Testis (tissue), 3 donors: ENCODE measurements around the gene ZFYVE28. TPM values are rescaled to one million over a fixed set of nuclear protein-coding genes. Genes with fewer than 3 reads are reported as not detected.

ENCODE experiments used
- DNase-seq: peaks from one replicate; pipeline ENCODE4 v3.0.0-alpha.2; 2019
- H3K27ac ChIP-seq, 2 donors: fragments of 200-600 bp; sonication (generic); one replicate each; pipeline ENCODE4 v1.5.1; 2019
- H3K27me3 ChIP-seq: fragments of 200-600 bp; sonication (generic); one replicate; pipeline ENCODE4 v1.5.1; 2019
- H3K36me3 ChIP-seq: fragments of 200-600 bp; sonication (generic); one replicate; pipeline ENCODE4 v1.5.1; 2017; ENCODE audit warnings: low read depth; ENCODE audit errors: missing control alignments
- H3K4me1 ChIP-seq: fragments of 200-600 bp; sonication (generic); one replicate; pipeline ENCODE4 v1.5.1; 2019
- H3K4me3 ChIP-seq, 2 donors: fragments of 200-600 bp; sonication (generic); one replicate each; pipeline ENCODE4 v1.5.1; 2017 to 2019
- H3K9me3 ChIP-seq: fragments of 200-600 bp; sonication (generic); one replicate; pipeline ENCODE4 v1.5.1; 2017
- POLR2A ChIP-seq: fragments of 450-650 bp; IDR thresholded peaks from one replicate; pipeline ENCODE4 v1.6.1; 2017; ENCODE audit warnings: antibody characterized with exemption, mild to moderate bottlenecking, moderate library complexity
- WGBS, 2 donors: methylation state at CpG; one replicate each; pipeline ENCODE4 v1.1.5; 2018; 5-methylcytosine and 5-hydroxymethylcytosine counted together
- intact Hi-C: fragments of 100-400 bp; cut with DNase I; formaldehyde crosslinking; loops from one replicate; pipeline ENCODE4 v1.15.1; 2023; ENCODE audit warnings: low total_unique reads
- polyA plus RNA-seq: library from polyadenylated mRNA; stranded (reverse); fragments of 350-450 nt; fragmentation: Illumina TruSeq; extraction: RNeasy Lipid Tissue Mini Kit (QIAGEN cat#74804); gene quantifications from one replicate; pipeline ENCODE4 v1.2.3, GENCODE V29; 2014; ENCODE audit warnings: low read depth, low replicate concordance; ENCODE audit not compliant: insufficient read depth
- total RNA-seq, 2 donors: library from RNA; depleted of rRNA; stranded (reverse); fragments of >200 nt; gene quantifications; one replicate each; pipeline ENCODE4 v1.2.3, GENCODE V29; 2016
- TF ChIP-seq, protein P1 (sequence below), 3 experiments: fragments of 450-650 bp in 2 of 3; fragments of 200-600 bp in 1 of 3; sonication (generic) in 1 of 3; IDR thresholded peaks; one replicate each; pipeline ENCODE4 v1.5.1; 2016 to 2019; ENCODE audit warnings: antibody characterized with exemption in 3 of 3, mild to moderate bottlenecking in 2 of 3, moderate library complexity in 1 of 3

Gene ZFYVE28
- total and polyA plus RNA-seq, 3 donors from 2014 or later, result 14.7 to 55.3 (median 40.5) TPM

DNA sequence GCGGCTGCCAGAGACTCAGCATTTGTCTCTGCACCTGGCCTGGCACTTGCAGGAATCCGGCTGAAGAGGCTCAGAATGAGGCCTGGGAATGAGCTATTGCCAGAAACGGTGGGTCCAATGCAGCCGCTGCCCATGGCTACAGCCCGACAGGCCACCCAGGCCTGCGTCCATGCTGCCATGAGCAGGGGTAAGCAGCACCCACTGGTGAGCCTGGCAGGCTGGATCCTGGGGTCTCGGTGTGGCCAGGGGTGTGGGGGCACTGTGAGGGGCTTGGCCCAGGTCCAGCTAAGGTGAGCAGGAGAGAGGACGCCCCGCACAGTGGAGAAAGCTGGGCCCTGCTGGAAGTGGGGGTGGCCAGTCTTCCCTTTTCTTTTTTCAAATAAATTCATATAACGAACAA, 96.2 kb downstream of the ZFYVE28 start:
- no peaks in the 10 kb centered on the region for H3K36me3 ChIP-seq
- TF ChIP-seq, protein P1, sequence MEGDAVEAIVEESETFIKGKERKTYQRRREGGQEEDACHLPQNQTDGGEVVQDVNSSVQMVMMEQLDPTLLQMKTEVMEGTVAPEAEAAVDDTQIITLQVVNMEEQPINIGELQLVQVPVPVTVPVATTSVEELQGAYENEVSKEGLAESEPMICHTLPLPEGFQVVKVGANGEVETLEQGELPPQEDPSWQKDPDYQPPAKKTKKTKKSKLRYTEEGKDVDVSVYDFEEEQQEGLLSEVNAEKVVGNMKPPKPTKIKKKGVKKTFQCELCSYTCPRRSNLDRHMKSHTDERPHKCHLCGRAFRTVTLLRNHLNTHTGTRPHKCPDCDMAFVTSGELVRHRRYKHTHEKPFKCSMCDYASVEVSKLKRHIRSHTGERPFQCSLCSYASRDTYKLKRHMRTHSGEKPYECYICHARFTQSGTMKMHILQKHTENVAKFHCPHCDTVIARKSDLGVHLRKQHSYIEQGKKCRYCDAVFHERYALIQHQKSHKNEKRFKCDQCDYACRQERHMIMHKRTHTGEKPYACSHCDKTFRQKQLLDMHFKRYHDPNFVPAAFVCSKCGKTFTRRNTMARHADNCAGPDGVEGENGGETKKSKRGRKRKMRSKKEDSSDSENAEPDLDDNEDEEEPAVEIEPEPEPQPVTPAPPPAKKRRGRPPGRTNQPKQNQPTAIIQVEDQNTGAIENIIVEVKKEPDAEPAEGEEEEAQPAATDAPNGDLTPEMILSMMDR (IDR thresholded peaks at IDR 0.05), result no peak
- no peak for TF ChIP-seq POLR2A
- H3K27ac ChIP-seq, result no peak overlapping the region
- DNase-seq, result no peak
- no peak overlapping the region for H3K4me3 ChIP-seq
- no peaks in the 10 kb centered on the region for H3K27me3 ChIP-seq
- intact Hi-C loops, result no loop called here
- H3K9me3 ChIP-seq, result no peaks in the 10 kb centered on the region
- 88 to 96% methylated on average over 7 to 10 of the region's 10 CpGs for WGBS, 2 donors
- H3K4me1 ChIP-seq, result no peaks in the 10 kb centered on the region

DNA sequence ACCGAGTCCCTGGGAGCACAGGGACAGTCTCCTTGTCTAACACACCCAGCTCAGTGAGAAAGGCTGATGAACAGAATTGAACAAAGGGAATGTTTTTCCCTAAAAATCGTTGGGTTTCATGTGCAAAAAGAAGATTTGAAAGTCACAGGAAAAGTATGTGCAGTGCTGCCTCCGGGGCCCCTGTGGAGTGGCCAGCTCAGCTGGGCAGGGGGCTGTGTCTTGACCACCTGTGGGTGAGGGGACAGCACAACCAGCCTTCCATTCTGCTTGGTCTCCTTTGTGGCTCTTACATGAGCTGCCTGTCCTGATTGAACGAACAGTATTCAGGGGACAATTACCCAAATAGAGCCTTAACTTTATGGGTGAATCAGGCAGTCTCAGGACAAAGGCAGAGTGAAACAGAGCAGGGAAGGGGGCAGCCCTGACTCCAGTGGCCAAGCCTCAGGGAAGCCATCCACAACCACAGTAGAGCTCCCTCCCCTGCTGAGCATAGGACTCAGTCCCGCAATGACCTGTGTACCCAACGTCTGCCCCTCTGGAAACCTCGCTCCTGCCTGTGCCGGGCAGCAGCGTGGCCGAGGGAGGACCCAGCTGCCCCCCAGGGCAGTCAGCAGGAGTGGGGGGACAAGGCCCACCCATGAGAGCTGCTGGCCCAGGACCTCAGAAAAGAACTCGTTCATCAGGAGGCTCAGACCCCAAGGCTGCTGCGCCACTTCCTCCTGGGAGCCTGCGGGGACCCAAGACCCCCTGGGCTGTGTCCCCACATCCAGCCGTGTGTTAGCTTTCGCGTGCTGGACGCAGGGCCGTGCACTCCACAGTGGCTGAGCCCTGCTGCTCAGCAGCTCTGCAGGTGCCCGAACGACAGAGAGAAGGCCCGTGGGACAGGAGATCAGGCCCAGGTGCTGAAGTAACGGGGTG, 96.9 kb downstream of the ZFYVE28 start:
- Histone ChIP-seq H3K36me3 (no peaks in the 10 kb centered on the region), H3K4me1 (no peaks in the 10 kb centered on the region), H3K27ac (no peak overlapping the region), H3K9me3 (no peaks in the 10 kb centered on the region), H3K27me3 (no peaks in the 10 kb centered on the region), H3K4me3 (no peak overlapping the region)
- no peak for DNase-seq
- no peak for TF ChIP-seq POLR2A
- TF ChIP-seq, protein P1 (IDR thresholded peaks at IDR 0.05), result no peak
- WGBS, 2 donors, result 90 to 94% methylated on average over 14 to 16 of the region's 22 CpGs
- intact Hi-C loops, result no loop called here

DNA sequence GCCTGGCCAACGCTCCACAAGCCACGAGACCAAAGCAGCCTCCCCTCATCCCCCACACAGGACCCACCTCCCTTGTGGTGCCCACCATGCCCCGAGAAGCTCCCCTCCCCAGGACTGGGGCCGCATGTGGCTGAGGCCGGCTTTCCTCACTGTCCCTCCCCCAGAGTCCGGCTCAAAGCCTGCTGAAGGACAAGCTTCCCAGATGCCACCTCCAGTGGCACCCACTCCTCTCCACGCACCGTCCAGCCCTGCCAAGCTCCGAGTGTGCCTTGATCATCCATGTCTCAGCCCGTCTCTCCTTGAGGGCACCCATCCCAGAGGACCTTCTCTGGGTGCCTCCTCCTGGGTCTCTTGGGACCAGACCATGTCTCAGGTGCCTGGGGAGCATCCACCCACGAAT, 97.7 kb downstream of the ZFYVE28 start:
- no peaks in the 10 kb centered on the region for H3K27me3 ChIP-seq
- H3K27ac ChIP-seq, result no peak overlapping the region
- no peaks in the 10 kb centered on the region for H3K4me1 ChIP-seq
- WGBS, 2 donors, result 82 to 92% methylated on average over 11 of the region's 11 CpGs
- no peak overlapping the region for H3K4me3 ChIP-seq
- TF ChIP-seq, protein P1 (IDR thresholded peaks at IDR 0.05), result no peak
- no peak for TF ChIP-seq POLR2A
- no peak for DNase-seq
- H3K9me3 ChIP-seq, result no peaks in the 10 kb centered on the region
- H3K36me3 ChIP-seq, result no peaks in the 10 kb centered on the region
- intact Hi-C loops, result no loop called here

DNA sequence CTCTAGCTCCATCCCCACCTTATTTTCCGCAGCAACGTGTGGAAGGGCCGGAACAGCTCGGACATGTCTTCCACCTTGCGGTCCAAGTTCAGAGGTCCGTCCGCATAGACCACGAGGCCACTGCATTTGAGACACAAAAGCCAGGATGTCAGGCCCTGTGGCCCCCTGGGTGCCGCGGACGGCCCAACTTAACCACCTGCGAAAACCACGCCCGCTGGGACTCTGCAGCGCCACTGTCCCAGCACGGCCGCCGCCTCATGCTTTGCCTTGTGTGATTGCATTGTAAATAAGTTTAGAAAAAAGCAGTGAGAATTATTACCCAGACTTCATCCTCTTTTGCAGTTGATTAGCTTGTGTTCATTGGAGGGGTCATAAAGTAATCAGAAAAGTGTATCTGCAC, 98.3 kb downstream of the ZFYVE28 start:
- no peak for DNase-seq
- Histone ChIP-seq H3K27me3 (no peaks in the 10 kb centered on the region), H3K27ac (no peak overlapping the region), H3K9me3 (no peaks in the 10 kb centered on the region), H3K4me1 (no peaks in the 10 kb centered on the region), H3K4me3 (no peak overlapping the region), H3K36me3 (no peaks in the 10 kb centered on the region)
- intact Hi-C loops, result no loop called here
- 82 to 95% methylated on average over 18 of the region's 18 CpGs for WGBS, 2 donors
- no peak for TF ChIP-seq POLR2A
- TF ChIP-seq, protein P1 (IDR thresholded peaks at IDR 0.05), result no peak

DNA sequence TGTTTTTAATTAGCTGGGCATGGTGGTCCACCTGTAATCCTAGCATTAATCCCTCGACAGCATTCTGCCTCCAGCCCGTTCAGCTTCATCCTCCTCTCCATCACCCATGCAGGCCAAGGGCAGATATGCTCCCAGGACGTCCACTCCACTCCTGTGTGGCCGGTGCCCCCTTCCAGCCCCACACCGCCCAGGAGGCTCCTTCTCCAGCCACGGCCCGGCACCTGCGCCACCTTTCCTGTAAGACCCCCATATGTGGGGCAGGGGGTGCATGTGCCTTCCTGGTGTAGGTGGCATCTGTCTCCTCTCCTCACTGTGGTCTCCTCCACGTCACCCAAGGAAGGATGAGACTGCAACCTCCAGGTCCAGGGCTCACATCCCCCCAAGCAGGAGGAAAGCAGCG, 99.6 kb downstream of the ZFYVE28 start:
- TF ChIP-seq, protein P1 (IDR thresholded peaks at IDR 0.05), result no peak
- TF ChIP-seq POLR2A, result no peak
- intact Hi-C loops, result no loop called here
- Histone ChIP-seq H3K4me1 (no peaks in the 10 kb centered on the region), H3K36me3 (no peaks in the 10 kb centered on the region), H3K9me3 (no peaks in the 10 kb centered on the region), H3K4me3 (no peak overlapping the region), H3K27ac (no peak overlapping the region), H3K27me3 (no peaks in the 10 kb centered on the region)
- DNase-seq, result no peak
- WGBS, 2 donors, result 90 to 96% methylated on average over 8 to 10 of the region's 10 CpGs
